T follicular helper cell (primary cell): ENCODE measurements around the gene TMEM14C.

Experiments used
- DNase-seq: peaks from one replicate; pipeline ENCODE4 v3.0.0-alpha.2; 2020; ENCODE audit warnings: low read depth
- total RNA-seq, 2 experiments: gene quantifications; one replicate each; lab custom pipeline; 2026; lab: John Stamatoyannopoulos, UW

Gene TMEM14C
- 16.9 to 31.5 reads per million in 2 experiments for total RNA-seq

DNA sequence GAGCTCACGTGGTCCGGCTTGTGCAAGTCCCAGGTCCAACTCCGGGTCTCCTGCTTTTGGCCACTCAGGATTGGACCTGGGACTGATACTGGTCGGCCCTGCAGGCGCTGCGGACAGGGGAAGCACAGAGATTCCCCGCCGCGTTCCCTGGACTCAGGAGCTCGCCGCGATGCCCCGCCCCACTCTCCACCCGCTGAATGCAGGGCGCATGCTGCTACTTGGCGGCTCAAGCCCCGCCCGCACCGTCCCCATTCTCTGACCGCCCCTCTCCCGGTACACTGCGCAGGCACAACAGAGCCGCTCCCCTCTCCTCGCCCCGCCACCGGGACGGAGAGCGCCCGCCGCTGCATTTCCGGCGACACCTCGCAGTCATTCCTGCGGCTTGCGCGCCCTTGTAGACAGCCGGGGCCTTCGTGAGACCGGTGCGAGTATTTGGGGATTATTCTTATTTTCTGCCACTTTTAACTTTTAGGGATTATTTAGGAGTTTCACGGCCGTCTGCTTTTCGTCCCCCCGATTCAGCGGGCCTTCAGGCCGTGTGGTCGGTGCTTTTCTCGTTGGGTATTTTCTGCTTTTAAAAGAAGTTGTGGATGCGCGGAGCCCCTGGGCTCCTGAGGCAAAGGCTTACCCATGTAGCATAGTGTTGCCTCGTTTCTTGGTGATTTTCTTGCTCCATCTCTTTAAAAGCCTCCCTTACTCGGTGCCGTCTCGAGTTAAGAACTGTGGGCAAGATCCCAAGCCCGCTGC, at the start of gene TMEM14C:
TMEM14C (plus strand) TSS at position 251 of the 747 bp plus-strand sequence. CDS start 1,544 bp downstream, outside the sequence.
- peak; percentile 53 for DNase-seq

DNA sequence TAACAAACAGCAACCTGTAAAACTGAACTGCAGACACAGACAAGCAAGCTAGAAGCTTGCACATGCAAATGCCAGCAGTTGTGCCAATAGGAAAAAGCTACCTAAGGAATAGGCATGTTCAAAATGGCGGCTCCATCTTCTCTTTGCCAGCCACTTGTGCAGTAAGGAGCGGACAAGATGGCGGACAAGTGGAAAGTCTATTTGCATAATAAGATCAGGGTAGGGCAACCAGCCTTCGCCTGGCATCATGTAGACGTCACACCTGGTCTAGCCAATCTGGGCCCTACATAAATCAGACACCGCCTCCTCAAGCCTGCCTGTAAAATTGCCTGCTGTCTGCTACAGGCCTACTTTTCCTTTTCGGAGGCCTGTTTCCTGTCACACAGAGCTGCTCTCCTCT, 46.5 kb upstream of the TMEM14C start:
- DNase-seq, result no peak

DNA sequence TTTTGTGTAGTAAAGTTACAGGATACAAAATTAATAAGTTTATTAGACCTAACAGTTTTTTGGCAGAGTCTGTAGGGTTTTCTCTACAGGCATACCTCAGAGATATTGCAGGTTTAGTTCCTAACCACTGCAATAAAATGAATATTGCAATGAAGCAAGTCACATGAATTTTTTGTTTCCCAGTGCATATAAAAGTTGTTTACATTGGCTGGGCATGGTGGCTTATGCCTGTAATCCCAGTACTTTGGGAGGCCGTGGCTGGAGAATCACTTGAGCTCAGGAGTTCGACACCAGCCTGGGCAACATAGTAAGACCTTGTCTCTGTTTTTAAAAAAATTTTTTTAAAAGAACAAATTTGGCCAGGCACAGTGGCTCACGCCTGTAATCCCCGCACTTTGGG, 44.4 kb upstream of the TMEM14C start:
- no peak for DNase-seq

DNA sequence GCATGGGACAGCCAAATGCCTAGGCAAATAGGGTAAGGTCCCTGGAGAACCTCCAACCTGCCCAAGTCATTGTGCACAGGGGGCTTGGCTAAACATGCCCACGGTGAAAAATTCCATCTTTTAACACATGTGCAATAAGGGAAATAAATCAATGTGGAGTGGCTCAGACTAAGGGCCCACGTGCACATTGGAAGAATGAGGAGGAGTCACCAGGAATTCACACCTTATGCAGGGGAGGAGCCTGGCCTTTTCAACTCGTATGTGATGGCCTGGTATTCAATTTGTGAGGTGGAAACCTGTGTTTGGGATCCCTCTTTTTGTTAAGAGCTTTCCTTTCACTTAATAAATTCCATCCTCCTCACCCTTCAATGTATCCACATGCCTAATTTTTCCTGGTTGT, 41.1 kb upstream of the TMEM14C start:
- no peak for DNase-seq

DNA sequence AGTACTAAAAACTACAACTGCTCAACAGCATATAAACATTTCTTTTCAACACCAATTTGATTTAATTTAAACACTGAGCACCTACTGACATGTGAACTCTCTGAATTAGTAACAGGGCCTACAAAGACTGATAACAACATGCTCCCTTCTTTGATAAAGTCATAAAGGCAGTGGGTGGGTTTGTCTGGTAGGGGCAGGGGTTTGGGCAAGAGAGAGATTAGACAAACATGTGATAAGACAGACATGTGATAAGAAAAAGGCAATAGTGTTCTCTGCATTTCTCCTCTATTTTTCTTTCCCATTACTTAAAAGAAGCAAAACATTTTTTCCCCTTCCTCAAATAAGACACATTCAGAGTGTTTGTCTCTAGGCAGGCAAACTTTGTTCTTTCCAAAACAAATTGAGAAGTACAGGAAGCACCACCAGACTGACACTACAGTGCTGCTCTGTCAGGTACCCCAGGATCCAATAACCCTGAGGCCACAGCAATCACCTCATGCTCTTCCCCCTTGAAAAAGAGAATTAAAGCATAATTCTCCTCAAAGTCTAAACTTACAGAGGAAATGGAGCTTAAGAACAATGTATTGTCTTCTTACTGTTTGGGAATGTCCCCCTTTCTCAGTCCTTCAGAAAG, 40.4 kb upstream of the TMEM14C start:
- no peak for DNase-seq

DNA sequence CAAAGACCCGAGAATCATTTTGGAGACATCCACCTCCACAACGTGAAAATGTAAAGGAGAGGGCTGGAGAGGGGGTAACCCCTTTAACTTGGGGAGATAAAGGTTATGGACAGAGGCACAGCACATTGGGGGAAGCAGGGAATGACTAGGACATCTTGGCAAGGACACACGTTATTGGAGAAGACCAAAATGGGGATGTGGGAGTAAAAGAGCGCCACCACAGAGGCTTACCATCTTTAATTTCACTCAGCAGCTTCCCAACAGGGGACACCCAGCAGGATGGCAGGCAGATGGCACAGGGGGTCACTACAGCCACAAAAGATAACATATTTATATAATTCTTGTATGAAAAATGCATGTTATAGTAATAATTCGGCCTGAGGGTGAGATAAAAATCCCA, 38.3 kb upstream of the TMEM14C start:
- DNase-seq, result no peak

DNA sequence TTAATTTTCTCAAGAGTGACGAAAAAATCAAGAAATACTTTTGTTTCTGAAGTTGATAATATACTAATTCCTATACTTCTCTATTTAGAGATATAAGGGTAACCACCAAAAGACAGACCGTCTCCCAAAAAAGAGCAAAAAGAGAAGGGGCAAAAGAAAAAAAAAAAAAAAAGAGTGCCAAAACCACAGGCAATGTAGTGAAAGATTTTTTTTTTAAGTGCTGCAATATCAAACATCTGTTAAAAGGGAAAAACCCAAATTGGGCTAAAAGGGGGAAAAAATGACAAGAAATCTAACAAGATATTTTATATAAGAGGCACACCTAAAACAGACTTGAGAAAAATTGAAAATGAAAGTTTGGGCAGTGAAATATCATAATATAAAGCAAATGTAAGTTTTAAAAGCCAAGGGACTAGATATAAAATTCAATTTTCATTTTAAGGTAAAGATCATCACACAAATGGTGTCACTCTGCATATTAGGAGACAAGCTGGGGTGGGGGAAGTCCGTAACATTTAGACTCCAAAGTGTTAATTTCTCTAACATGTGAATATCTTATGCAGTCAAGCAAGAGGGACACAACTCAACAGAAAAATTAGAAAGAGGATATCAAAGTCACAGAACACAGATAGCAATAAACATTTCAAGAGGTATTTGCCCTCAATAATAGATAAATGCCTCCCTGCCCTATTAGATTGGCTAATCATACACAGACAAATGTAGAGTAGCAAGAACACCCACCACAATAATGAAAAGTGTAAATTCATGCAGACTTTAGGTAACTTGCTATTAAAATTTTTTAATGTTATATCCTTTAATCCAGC, 37.6 kb upstream of the TMEM14C start:
- no peak for DNase-seq

DNA sequence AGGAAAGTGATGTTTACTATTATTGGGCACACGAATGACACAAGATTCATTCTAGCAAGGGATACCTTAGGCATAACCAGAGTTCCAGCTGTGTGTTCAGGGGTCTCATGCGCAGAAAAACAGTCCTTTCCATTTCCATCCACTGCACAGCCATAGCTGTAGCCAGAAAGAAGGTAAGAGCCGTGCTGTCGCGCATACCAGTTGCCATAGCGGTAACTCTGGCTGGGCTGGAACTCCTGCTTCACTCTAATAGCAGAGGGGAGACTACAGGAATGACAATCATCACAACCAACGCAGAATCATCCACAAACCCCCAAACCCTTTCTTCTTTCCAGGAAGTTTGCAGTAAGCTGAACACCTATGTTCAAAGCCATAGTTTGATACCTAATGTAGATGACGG, 36.0 kb upstream of the TMEM14C start:
- no peak for DNase-seq

DNA sequence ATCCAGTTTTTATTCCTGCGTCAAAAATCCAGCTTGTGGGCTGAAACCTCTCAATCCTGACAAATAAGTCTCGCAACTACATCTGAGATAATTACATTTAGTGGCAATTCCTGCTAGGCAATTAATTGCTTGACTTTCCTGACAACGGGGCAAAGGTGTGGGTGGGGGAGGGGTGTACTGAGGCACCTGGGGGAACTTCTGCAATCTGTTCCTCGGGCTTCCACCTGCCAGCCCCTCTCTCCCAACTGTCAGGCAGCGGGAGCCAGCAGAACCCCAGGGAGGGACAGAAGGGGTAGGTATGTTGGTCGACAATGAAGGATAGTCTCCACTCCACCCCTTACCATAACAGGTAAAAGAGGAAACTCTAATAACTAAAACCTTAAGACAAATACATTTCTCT, 35.3 kb upstream of the TMEM14C start:
- DNase-seq, result no peak

DNA sequence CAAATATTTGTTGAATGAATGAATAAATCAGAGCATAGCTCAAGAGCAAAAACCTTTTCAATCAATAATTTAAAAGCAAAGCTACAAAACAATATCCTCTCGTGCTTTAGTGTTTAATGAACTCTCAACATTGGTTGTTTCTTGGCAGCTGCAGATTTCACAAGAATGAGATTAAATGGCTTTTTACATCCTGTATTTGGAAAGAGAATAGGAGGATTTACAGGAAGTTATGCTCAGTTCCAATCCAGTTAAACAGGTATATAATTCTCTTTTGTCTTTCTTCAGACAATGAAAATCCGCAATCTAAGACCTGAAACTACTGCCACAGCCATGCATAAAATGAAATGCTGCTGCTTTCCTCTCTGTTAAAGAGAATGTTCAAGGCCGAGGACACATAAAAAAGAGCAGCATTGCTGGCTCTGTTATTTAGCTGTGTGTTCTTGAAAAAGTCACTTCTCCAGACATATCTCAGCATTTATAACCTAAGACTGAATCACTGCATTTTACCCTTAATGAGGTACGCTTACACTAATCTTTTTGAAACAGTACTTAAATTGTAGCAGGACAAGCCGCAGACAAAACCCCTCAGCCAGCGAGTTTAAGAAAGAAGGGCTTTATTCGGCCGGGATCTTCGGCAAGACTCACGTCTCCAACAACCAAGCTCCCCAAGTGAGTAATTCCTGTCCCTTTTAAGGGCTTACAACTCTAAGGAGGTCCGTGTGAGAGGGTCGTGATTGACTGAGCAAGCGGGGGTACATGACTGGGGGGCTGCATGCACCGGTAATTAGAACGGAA, 32.0 kb upstream of the TMEM14C start:
- no peak for DNase-seq

DNA sequence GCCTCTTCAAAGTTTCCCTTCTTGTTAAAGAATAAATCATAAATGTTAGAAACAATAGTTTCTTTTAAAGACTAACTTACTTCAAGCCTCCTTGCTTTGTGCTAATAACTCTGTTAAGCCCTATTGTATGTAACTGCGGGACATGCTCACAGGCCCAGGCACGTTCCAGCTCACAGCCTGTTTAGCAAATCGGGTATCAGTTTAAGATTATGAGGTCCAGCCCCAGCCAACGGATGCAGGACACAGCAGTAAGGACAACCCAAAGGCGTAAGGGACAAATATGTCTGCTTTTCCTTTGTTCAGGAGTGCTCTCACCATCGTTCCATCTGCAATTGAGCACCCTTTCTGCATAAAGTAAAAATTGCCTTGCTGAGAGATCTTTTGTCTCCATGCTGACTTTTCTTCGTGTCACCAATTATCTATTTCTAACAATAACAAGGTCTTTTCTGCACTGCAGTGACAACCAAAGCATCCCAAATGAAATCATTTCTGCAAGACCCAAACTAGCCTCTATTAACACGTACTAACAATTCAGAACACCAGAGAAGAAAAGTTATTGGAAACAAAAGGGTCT, 29.8 kb upstream of the TMEM14C start:
- DNase-seq, result no peak

DNA sequence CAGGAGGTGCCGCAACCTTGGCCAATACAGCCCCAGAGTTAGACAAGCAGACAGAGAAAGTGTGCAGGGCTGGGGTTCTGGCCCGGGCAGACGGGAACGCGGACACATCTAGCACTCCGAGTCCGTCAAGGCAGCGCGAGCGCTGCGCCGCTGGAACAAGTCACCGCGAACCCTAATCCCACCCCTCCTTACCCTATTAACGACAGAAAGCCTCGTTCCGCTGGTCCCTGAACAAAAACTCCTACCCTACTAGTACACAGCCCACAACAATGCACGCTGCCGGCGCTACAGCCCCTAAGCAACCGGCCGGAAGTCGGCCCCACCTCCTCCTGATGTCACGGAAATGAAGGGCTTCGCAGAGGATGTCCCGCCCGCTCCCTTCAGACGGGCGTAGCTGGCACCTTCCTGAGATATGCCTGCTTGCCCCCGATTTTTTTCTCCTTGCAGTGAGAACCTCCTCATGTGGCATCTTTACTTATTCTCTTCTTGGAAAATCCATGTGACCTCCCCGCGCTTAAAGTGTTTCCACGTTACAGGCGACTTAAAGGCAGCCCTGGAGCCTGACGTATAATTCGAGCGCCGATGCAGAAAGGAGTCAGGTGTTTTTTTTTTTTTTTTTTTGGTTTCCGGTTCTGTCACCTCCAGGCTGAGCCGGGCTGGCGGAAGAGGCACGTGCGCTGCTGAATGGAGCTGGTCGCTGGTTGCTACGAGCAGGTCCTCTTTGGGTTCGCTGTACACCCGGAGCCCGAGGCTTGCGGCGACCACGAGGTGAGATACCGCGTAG, 28.4 kb upstream of the TMEM14C start, which contains the start of the genes C6orf52 and PAK1IP1:
C6orf52 (minus strand) TSS at position 315 of the 784 bp plus-strand sequence. CDS start 7,066 bp downstream, outside the sequence.
PAK1IP1 (plus strand) TSS at position 671 of the 784 bp plus-strand sequence; CDS start at position 685, 14 bp downstream.
- peak; percentile 89 for DNase-seq

DNA sequence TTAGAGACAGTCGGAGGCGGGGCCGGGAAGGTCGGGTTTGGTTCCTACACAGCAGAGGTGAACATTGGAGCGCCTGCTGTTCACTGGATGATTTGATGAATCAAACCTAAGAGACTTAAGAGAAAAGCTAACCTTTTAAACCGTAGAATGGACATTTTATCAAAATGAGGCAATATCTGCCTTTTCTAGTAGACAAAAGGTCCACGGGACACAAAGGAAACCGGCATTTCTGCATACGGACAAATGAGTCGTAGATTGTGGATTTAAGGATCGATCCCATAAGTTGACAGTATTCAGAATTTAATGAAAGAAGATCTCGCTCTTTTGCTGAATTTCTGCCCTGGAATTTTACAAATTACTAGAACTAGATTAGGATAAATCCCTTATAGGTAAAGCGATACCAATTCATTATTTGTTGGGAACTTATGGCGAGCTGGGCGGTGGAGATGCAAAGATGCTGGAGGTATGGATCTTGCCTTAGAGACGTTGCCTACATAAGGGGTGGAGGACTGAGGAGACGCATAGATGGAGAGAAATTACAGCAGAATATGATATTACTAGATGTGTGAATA, 27.7 kb upstream of the TMEM14C start:
- no peak for DNase-seq

DNA sequence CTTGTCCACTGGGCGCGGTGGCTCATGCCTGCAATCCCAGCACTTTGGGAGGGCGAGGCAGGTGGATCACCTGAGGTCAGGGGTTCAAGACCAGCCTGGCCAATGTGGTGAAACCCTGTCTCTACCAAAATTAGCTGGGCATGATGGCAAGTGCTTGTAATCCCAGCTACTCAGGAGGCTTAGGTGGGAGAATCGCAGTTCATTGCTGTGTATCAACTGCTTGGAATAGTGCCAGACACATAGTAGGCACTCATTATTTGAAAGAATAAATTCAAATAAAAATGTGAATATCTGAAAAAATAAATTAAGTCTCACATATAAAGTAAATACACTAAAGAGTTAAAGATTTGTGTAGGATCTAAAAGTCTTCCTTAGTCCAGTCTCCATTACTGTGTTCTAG, 26.2 kb upstream of the TMEM14C start:
- DNase-seq, result no peak

DNA sequence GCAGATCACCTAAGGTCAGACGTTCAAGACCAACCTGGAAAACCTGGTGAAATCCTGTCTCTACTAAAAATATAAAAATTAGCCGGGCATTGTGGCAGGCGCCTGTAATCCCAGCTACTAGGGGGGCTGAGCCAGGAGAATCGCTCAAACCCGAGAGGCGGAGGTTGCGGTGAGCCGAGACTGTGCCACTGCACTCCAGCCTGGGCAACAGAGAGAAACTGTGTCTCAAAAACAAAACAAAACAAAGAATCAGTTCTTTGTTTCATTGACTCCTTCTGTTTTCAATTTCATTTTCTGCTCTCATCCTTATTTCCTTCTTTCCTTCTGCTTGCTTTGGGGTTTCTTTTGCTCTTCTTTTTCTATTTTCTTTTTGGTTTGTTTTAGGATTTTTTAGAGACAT, 8.9 kb upstream of the TMEM14C start:
- no peak for DNase-seq

DNA sequence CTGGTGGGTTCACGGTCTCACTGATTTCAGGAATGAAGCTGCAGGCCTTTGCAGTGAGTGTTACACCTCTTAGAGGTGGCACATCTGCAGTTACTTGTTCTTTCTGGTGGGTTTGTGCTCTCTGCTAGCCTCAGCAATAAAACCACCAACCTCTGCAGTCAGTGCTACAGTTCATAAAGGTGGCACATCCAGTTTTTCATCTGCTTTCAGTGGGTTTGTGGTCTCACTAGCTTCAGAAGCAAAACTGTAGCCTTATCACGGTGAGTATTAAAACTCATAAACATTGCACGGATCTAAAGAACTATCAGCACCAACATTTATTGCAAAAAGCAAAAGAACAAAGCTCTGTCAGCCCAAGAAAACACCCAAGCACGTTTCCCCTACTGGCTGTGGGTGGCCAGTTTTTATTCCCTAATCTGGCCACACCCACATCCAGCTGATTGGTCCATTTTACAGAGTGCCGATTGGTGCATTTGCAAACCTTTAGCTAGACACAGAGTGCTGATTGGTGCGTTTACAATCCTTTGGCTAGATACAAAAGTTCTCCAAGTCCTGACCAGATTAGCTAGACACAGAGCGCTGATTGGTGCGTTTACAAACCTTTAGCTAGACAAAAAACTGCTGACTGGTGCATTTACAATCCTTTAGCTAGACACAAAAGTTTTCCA, 3.4 kb upstream of the TMEM14C start:
- peak; percentile 13 for DNase-seq

DNA sequence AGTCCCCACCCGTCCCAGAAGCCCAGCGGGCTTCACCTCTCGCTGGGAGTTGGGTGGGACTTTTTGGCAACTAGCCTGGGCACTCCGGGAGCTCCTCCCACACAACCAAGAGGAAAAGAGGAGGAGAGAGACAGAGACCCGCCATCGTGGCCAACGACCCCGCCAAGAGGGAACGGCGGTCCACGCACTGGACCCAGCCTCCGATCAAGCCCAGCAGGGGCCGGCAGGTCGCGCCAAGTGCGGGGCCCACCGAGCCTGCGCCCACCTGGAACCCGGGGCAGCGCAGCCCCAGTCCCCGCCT, 3.0 kb upstream of the TMEM14C start:
- DNase-seq, result no peak

DNA sequence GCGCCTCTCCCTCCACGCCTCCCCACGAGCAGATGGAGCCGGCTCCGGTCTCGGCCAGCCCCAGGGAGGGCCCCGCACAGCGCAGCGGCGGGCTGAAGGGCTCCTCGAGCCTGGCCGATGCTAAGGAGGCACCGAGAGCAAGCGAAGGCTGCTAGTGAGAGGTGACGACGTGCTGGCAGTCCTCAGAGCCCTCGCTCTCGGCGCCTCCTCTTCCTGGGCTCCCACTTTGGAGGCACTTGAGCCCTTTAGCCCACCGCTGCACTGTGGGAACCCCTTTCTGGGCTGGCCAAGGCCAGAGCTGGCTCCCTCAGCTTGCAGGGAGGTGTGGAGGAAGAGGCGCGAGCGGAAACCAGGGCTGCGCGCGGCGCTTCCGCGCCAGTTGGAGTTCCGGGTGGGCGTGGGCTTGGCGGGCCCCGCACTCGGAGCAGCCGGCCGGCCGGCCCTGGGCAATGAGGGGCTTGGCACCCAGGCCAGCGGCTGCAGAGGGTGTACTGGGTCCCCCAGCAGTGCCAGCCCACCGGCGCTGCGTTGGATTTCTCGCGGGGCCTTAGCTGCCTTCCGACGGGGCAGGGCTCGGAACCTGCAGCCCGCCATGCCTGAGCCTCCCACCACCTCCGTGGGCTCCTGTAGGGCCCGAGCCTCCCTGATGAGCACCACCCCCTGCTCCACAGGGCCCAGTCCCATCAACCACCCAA, 2.5 kb upstream of the TMEM14C start:
- DNase-seq, result peak; percentile 33
